Prostate gland (tissue), 2 donors: ENCODE data around the gene ATP6V1F.

Source experiments
- CTCF ChIP-seq, 4 experiments: fragments of 200-600 bp in 2 of 4; fragments of 450-650 bp in 2 of 4; sonication (generic) in 2 of 4; IDR thresholded peaks; 1 replicate in 3 of 4; 2 replicates in 1 of 4; pipeline ENCODE4 v1.5.1; 2016 to 2019; ENCODE audit warnings: antibody characterized with exemption in 4 of 4, mild to moderate bottlenecking in 2 of 4, moderate library complexity in 2 of 4
- POLR2A ChIP-seq: fragments of 450-650 bp; IDR thresholded peaks from one replicate; pipeline ENCODE4 v1.6.1; 2016; ENCODE audit warnings: antibody characterized with exemption, mild to moderate bottlenecking

GRCh38 chr7:128877756-128878120 lies 15.1 kb downstream of the ATP6V1F start:
- TF ChIP-seq POLR2A, result no peak
- no peak for TF ChIP-seq CTCF (IDR thresholded peaks at IDR 0.05)
